ENCODE measurements around the gene CDK11A.
"Not testable (repeated sequence)": the region's sequence is repeated elsewhere in the genome, so short reads cannot be mapped to it uniquely, and the experiment has no call there.

CDK11A gene

DNA sequence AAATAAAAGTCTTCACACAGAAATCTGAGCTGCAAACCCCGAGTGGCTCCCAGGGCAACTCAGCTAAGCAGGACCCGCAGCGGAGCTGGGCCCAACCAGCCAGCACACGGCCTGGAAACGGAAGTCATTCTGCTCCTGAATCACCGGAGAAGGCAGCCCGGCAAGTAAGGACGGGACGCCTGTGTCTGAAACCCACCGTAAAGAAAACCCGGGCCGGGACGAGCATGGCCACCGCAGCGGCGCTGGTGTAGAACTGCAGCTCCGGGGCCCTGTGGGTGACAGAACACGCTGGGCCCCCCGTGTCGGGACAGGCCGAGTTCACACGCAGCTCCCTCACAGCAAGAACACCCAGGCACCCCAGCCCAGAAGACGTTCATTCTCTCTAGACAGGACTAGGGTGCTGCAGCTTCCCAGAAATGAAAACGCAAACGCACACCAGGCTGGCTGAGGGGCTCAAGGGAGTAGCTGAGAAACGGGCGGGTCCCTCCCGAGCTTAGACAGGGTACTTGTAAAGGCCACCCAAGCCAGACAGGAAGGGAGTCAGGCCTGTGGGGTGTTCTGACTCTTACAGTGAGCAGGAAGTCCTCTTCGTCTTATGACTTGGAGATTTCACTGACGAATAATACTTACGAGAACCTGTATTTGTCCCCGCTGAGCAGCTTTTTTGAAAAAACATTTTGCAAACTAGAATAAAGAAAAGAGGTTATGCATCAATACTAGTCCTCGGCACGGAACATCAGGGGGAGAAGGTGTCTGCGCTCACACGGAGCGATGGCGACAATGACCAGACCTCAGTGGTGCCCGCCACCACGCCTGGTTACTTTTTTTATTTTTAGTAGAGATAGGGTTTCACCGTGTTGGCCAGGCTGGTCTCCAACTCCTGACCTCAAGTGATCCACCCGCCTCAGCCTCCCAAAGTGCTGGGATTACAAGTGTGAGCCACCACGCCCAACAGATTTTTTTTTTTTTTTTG, 54.4 kb downstream of the CDK11A start:
- TF ChIP-seq, protein P1, sequence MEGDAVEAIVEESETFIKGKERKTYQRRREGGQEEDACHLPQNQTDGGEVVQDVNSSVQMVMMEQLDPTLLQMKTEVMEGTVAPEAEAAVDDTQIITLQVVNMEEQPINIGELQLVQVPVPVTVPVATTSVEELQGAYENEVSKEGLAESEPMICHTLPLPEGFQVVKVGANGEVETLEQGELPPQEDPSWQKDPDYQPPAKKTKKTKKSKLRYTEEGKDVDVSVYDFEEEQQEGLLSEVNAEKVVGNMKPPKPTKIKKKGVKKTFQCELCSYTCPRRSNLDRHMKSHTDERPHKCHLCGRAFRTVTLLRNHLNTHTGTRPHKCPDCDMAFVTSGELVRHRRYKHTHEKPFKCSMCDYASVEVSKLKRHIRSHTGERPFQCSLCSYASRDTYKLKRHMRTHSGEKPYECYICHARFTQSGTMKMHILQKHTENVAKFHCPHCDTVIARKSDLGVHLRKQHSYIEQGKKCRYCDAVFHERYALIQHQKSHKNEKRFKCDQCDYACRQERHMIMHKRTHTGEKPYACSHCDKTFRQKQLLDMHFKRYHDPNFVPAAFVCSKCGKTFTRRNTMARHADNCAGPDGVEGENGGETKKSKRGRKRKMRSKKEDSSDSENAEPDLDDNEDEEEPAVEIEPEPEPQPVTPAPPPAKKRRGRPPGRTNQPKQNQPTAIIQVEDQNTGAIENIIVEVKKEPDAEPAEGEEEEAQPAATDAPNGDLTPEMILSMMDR (IDR thresholded peaks at IDR 0.05; ENCODE audit: control insufficient read depth, extremely low read depth, insufficient read depth), result no peak
- DNase-seq (ENCODE audit: low read depth), result no peak
- H3K4me3 ChIP-seq (ENCODE audit: low read depth, low read length), result no peak overlapping the region

DNA sequence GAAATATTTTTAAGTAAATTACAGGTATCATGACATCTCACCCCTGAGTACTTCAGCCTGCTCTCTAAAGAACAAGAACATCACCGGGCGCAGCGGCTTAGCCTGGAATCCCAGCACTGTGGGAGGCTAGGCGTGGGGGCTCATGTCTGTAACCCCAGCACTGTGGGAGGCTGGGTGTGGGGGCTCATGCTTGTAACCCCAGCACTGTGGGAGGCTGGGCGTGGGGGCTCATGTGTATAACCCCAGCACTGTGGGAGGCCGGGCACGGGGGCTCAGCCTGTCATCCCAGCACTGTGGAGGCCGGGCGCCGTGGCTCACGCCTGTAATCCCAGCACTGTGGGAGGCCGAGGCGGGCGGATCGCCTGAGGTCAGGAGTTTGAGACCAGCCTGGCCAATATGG, 57.6 kb downstream of the CDK11A start:
- TF ChIP-seq, protein P1 (IDR thresholded peaks at IDR 0.05; ENCODE audit: control insufficient read depth, extremely low read depth, insufficient read depth), result no peak
- no peak overlapping the region for H3K4me3 ChIP-seq (ENCODE audit: low read depth, low read length)
- DNase-seq (ENCODE audit: low read depth), result no peak

DNA sequence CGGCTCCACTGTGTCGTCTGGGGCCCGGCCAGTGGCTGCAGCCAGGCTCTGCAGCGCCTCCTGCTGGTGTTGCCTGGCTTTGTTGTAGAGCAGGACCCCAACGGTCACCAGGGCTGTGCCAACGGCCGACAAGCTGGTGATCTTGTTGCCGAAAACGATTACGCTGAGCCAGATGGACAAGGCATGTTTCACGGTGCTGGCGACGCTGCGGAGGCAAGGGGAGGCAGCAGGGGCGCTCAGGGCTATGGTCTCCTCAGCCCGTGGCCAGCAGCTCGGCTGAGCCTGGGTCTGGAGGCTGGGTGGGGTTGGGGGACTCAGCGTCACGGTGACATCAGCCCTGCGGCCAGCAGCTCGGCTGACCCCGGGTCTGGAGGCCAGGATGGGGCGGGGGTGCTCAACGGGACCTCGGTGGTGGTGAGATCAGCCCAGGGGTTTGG, 58.3 kb downstream of the CDK11A start:
- no peak overlapping the region for H3K4me3 ChIP-seq (ENCODE audit: low read depth, low read length)
- no peak for DNase-seq (ENCODE audit: low read depth)
- TF ChIP-seq, protein P1 (IDR thresholded peaks at IDR 0.05; ENCODE audit: control insufficient read depth, extremely low read depth, insufficient read depth), result peak; percentile 49

DNA sequence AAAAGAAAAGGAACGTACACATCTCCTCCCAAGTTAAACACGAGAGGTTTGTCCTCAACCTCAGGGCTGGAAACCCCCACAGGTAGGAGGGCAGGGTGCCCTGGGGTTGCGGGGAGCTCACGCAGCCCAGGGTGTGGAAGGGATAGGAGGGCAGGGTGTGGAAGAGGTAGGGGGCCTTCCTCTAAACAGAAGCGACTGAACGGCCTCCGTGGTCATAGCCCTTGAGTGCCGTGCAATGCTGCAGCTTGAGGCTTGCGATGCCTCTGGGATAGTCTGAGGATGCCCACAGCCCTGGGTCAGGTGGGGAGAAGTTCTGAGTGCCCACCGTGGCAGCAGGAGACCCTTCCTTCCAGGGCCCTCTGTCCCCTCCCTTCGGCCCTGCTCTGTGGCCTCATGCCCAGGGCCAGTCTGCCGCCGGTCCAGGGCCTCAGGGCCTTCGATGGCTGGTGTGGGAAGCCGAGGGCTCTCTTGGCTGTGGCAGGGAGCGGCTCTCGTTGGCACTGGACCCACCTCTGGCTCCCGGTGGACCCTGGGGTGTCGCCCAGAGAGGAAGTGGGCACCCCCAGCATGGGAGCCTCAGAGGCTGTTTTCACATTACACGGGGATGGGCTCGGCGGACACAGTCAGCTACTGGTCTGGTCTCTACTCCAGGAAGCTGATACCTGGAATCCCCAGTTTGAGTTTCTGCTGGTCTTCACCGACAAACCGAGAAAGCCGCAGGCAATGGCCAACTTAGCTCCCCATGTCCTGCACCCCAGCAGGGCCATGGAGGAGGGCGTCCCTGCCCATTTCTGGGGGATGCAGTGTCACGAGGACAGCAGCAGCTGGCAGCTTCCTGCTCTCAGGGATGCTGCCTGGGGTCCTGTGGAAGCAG, 59.0 kb downstream of the CDK11A start:
- no peak overlapping the region for H3K4me3 ChIP-seq (ENCODE audit: low read depth, low read length)
- DNase-seq (ENCODE audit: low read depth), result no peak
- TF ChIP-seq, protein P1 (IDR thresholded peaks at IDR 0.05; ENCODE audit: control insufficient read depth, extremely low read depth, insufficient read depth), result no peak

DNA sequence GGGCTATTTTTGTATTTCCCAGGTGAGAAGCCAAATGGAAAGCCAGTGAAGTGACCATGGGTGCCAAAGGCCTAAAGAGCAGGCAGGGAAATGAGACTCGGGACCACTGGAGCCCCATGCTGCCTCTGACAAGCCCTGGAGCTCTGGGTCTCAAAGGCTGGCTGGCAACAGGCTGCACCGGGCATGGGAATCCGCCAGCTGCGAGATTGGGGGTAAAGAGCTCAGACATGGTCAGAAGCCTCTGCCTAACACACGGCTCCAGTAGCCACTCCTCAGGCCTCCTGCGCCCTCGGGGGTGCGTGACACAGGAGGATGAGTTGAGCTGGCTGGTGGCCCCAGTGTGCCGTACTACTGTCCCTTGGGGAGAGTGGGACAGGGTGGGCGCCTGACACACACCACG, 59.8 kb downstream of the CDK11A start:
- not testable (repeated sequence) for H3K4me3 ChIP-seq (ENCODE audit: low read depth, low read length); DNase-seq (ENCODE audit: low read depth)

DNA sequence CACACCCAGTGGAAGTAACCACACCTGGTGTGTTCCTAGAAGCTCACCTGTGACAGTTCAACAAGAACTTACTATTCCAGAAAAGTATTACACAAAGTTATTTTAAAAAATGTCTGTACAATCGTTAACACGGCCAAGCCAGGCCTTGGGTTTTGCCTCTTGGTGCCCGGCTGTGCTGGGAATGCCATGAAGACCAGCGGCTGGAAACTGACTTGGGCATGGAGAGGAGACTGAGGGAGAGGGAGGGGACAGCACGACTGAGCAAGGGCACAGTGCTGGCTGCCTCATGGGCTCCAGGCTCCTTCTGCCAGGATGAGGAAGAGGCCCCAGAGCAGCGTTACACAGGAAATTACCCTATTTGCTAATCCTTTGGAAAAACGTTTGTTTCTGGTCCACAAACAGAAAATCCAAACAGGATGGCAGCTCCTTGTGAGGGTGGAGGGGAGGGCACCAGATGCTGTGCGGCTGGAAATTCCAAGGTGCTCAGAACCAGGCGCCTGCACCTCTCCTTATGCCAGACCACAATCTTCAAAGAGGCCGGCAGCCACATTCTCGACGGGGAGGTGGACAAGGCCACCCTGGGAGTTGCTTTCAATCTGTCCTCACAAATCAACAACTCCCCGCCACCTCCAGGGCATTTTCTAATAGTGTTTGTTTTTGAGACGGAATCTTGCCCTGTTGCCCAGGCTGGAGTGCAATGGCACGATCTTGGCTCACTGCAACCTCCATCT, 61.2 kb downstream of the CDK11A start:
- not testable (repeated sequence) for H3K4me3 ChIP-seq (ENCODE audit: low read depth, low read length); DNase-seq (ENCODE audit: low read depth)

DNA sequence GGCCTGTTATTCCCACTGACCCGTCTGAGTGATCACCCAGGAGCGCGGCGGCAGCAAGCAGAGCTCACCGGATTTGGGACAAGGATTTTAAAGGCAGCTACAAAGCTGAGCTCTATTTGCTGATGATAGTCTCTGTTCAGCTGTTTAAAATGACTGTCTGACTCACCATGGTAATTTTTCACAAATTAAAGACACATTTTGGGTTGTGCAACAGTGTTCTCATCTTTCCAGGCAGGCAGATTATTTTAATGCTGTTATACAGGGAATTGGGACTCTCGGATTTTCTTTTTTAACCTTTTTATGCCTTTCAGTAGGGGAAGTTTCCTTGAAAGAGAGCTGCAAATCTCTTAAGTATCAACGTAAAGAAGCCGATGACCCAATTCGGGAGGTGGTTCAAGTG, 61.8 kb downstream of the CDK11A start:
- not testable (repeated sequence) for H3K4me3 ChIP-seq (ENCODE audit: low read depth, low read length); DNase-seq (ENCODE audit: low read depth)

DNA sequence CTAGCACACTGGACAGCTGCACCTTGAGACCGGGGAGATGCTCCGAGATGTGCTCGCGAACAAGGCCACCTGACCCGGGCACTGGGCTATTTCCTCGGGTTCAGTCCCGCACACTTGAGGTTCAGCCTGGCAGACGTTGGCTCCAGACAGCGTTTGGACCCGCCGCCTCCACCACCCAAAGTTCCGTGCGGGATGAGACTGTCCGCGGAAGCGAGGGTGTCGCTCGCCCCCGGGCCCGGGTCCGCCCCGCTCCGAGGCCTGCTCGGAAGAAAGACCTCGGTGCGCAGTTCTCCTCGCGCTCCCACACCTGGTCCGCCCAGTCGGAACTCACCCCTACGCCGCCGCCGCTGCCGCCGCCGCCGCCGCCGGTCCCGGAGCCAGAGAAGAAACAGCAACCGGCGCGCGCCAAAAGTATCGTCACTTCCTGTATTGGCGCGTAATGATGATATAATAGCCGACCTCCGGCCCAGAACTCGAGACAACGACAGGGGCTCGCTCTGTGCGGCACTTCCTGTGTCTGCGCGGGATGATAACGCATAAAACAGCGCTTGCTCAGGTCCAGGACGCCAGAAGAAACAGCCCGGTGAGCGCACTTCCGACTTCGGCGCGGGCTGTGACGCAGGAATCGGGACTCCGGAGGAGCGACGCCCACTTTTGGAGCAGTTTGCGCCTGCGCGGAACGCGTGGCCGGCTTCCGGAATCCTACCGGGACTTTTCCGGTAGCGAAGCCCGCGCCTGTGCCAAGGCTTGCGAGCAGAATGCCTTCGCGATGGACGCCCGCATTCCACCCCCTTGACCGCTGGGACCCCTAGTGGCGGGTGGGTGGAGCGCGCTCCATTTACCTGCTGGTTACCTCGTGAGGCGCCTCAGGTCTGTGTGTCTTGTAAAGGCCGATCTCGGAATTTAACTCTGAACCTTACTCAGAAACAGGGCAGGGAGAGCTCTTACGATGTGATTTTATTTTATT, 65.3 kb downstream of the CDK11A start, which contains the start of gene CDK11B:
CDK11B (minus strand) TSS at position 422 of the 967 bp plus-strand sequence. CDS start 1,519 bp downstream, outside the sequence.
- H3K4me3 ChIP-seq (ENCODE audit: low read depth, low read length), result peak within 1 kb of the TSS; percentile 62
- peak; percentile 83 for DNase-seq (ENCODE audit: low read depth)

Data from LNCaP clone FGC (cell line).